Panc1 (cell line): ENCODE results near the gene COX6A1. TPM values are rescaled to one million over a fixed set of nuclear protein-coding genes. Genes with fewer than 3 reads are reported as not detected.

Experiments
- ATAC-seq: fragments of 200-7000 bp; cut with Tn5 transposase; 2 replicates; pipeline ENCODE4 v1.9.1; 2020; ENCODE audit warnings: mild to moderate bottlenecking, moderate library complexity
- BruUV-seq: library from RNA; stranded (reverse); fragments of 400-500 nt; replicated peaks from 2 replicates; lab custom pipeline; 2021; lab: Mats Ljungman, UMichigan
- CTCF ChIA-PET: fragments of 300-600 bp; sonication (Branson Sonifier 250); formaldehyde crosslinking; loops from one replicate; lab custom pipeline; 2022; ENCODE audit warnings: antibody characterized with exemption; lab: Charles Lee
- POLR2A ChIA-PET: fragments of 300-600 bp; sonication (Branson Sonifier 250); formaldehyde crosslinking; loops from one replicate; lab custom pipeline; 2022; ENCODE audit warnings: antibody characterized with exemption; lab: Charles Lee
- DNase-seq: peaks from one replicate; pipeline ENCODE4 v3.0.0-alpha.2; 2010; ENCODE audit warnings: low read depth, low spot score
- H3K27ac ChIP-seq: 2 replicates; pipeline ENCODE4 v1.5.1; 2011; ENCODE audit warnings: mild to moderate bottlenecking, low read length, inconsistent platforms
- H3K27me3 ChIP-seq: fragments of 200-500 bp; sonication (Bioruptor generic); 2 replicates; pipeline ENCODE4 v1.6.0; 2014; ENCODE audit warnings: low read length, inconsistent platforms; ENCODE audit not compliant: control insufficient read depth, insufficient read depth
- H3K36me3 ChIP-seq: fragments of 200-500 bp; sonication (Bioruptor generic); 2 replicates; pipeline ENCODE4 v1.5.1; 2014; ENCODE audit warnings: inconsistent platforms, mild to moderate bottlenecking, low read length, moderate library complexity; ENCODE audit not compliant: control insufficient read depth, insufficient read depth
- H3K4me1 ChIP-seq: 2 replicates; pipeline ENCODE4 v1.5.1; 2011; ENCODE audit warnings: inconsistent platforms, mild to moderate bottlenecking, low read length, moderate library complexity; ENCODE audit not compliant: control insufficient read depth, insufficient read depth
- H3K4me3 ChIP-seq, 2 experiments: 2 replicates each; pipeline ENCODE4 v1.5.1; 2011 to 2012; ENCODE audit warnings: low read depth in 2 of 2, low read length in 2 of 2, mild to moderate bottlenecking in 2 of 2, inconsistent platforms in 1 of 2, moderate library complexity in 1 of 2
- H3K9me3 ChIP-seq: fragments of 200-500 bp; sonication (Bioruptor generic); 2 replicates; pipeline ENCODE4 v1.5.1; 2014; ENCODE audit warnings: low read depth, mild to moderate bottlenecking, inconsistent platforms, low read length, moderate library complexity; ENCODE audit not compliant: control insufficient read depth, insufficient read depth
- CTCF ChIP-seq: fragments of 450-650 bp; IDR thresholded peaks from 2 replicates; pipeline ENCODE4 v1.5.1; 2017; ENCODE audit warnings: mild to moderate bottlenecking
- POLR2AphosphoS5 ChIP-seq: IDR thresholded peaks from 2 replicates; pipeline ENCODE4 v1.6.1; 2012; ENCODE audit warnings: mild to moderate bottlenecking, low read depth, low read length, moderate library complexity
- REST ChIP-seq, 2 experiments: IDR thresholded peaks; 2 replicates each; pipeline ENCODE4 v1.6.1; 2011 to 2012; ENCODE audit warnings: low read depth in 2 of 2, control low read depth in 1 of 2, low read length in 1 of 2, mild to moderate bottlenecking in 1 of 2, moderate library complexity in 1 of 2; ENCODE audit not compliant: insufficient read depth in 1 of 2
- SIN3A ChIP-seq: IDR thresholded peaks from 2 replicates; pipeline ENCODE4 v1.6.1; 2012; ENCODE audit warnings: low read depth, mild to moderate bottlenecking, low read length, moderate library complexity, borderline replicate concordance; ENCODE audit not compliant: insufficient read depth
- TCF7L2 ChIP-seq: IDR thresholded peaks from 2 replicates; pipeline ENCODE4 v1.6.1; 2011; ENCODE audit warnings: mild to moderate bottlenecking, low read depth, low read length, inconsistent platforms
- in situ Hi-C: cut with HindIII; loops from 2 replicates; pipeline ENCODE4 v1.10.0; 2016; ENCODE audit warnings: low sequenced_read_pairs, low pct_unique_long_range_greater_than_20kb
- intact Hi-C: fragments of 100-400 bp; cut with micrococcal nuclease; formaldehyde crosslinking; loops from one replicate; pipeline ENCODE4 v1.10.0; 2022; ENCODE audit not compliant: unreplicated experiment
- total RNA-seq: library from RNA; stranded (reverse); gene quantifications from one replicate; pipeline ENCODE4 v1.2.1, GENCODE V29; 2021; ENCODE audit not compliant: unreplicated experiment

The COX6A1 gene
- total RNA-seq, 1 experiment from 2014 or later: 557 TPM

GRCh38 chr12:120428597-120429229 lies 9.2 kb upstream of the COX6A1 start:
- Histone ChIP-seq H3K27ac (no peak overlapping the region), H3K4me1 (no peaks in the 10 kb centered on the region), H3K9me3 (no peaks in the 10 kb centered on the region), H3K36me3 (no peaks in the 10 kb centered on the region), H3K4me3 (no peak overlapping the region), H3K27me3 (no peaks in the 10 kb centered on the region)
- intact Hi-C loops: no loop called here
- ChIA-PET CTCF (interaction anchor here (0.7 to 1.4 kb wide), 2 partner anchors 37 to 72 kb away, joined by 4 to 7 read pairs; no protein-coding TSS in a partner anchor), POLR2A (no interaction called here)
- TF ChIP-seq REST (IDR thresholded peaks at IDR 0.05; ENCODE audit: insufficient read depth in 1 of 2, low read depth in 2 of 2, low read length in 1 of 2) (no peak), POLR2AphosphoS5 (no peak), SIN3A (no peak), TCF7L2 (no peak), CTCF (no peak)
- BruUV-seq: no TSS peak
- ATAC-seq (no peak), DNase-seq (no peak)
- in situ Hi-C loops: no loop called here

- intact Hi-C loops (no loop called here), in situ Hi-C loops (no loop called here)
- no peaks in the 10 kb centered on the region for H3K4me1 ChIP-seq
- no peak for DNase-seq
- no peaks in the 10 kb centered on the region for H3K27me3 ChIP-seq
- no peak for ATAC-seq
- BruUV-seq: no TSS peak
- no peaks in the 10 kb centered on the region for H3K9me3 ChIP-seq
- no peak overlapping the region for H3K4me3 ChIP-seq
- ChIA-PET POLR2A (interaction anchor here (0.7 kb wide), 1 partner anchor 656 kb away, joined by 6 read pairs; no protein-coding TSS in a partner anchor), CTCF (interaction anchor here (0.7 to 1.4 kb wide), 3 partner anchors 38 to 94 kb away, joined by 4 to 7 read pairs (median 4); no protein-coding TSS in a partner anchor)
- no peak for TF ChIP-seq POLR2AphosphoS5
- no peak for TF ChIP-seq CTCF
- no peak for TF ChIP-seq TCF7L2
- no peak for TF ChIP-seq REST (IDR thresholded peaks at IDR 0.05; ENCODE audit: insufficient read depth in 1 of 2, low read depth in 2 of 2, low read length in 1 of 2)
- TF ChIP-seq SIN3A: no peak
- no peak overlapping the region for H3K27ac ChIP-seq
- H3K36me3 ChIP-seq: no peaks in the 10 kb centered on the region
Measured at GRCh38 chr12:120429368-120429767, 8.5 kb upstream of the COX6A1 start.
